ENCODE data around the gene NKX6-2. TPM values are rescaled to one million over a fixed set of nuclear protein-coding genes. Genes with fewer than 3 reads are reported as not detected.
"Not testable (repeated sequence)": the region's sequence is repeated elsewhere in the genome, so short reads cannot be mapped to it uniquely, and the experiment has no call there.

NKX6-2 gene
- polyA plus RNA-seq, 1 donor, result 2.6 TPM

- no peak for DNase-seq (ENCODE audit: low read depth)
Observed at GRCh38 chr10:132755166-132755711, 30.7 kb downstream of the NKX6-2 start.

- DNase-seq (ENCODE audit: low read depth), result no peak
Observed at GRCh38 chr10:132754071-132754470, 31.9 kb downstream of the NKX6-2 start.

- DNase-seq (ENCODE audit: low read depth), result no peak
Observed at GRCh38 chr10:132753596-132753995, 32.4 kb downstream of the NKX6-2 start.

GRCh38 chr10:132752961-132753360 lies 33.0 kb downstream of the NKX6-2 start:
- no peak for DNase-seq (ENCODE audit: low read depth)

- DNase-seq (ENCODE audit: low read depth), result no peak
Observed at GRCh38 chr10:132752378-132752777, 33.6 kb downstream of the NKX6-2 start.

GRCh38 chr10:132750936-132751335 lies 35.0 kb downstream of the NKX6-2 start:
- DNase-seq (ENCODE audit: low read depth), result no peak

GRCh38 chr10:132749371-132749795 lies 36.6 kb downstream of the NKX6-2 start:
- no peak for DNase-seq (ENCODE audit: low read depth)

- no peak for DNase-seq (ENCODE audit: low read depth)
Observed at GRCh38 chr10:132748545-132749370, 37.2 kb downstream of the NKX6-2 start.

GRCh38 chr10:132748135-132748534 lies 37.8 kb downstream of the NKX6-2 start:
- DNase-seq (ENCODE audit: low read depth), result no peak

- no peak for DNase-seq (ENCODE audit: low read depth)
Observed at GRCh38 chr10:132746801-132747625, 38.9 kb downstream of the NKX6-2 start.

GRCh38 chr10:132746386-132746785 lies 39.6 kb downstream of the NKX6-2 start:
- DNase-seq (ENCODE audit: low read depth), result no peak

- no peak for DNase-seq (ENCODE audit: low read depth)
Observed at GRCh38 chr10:132745971-132746370, 40.0 kb downstream of the NKX6-2 start.

GRCh38 chr10:132745511-132745910 lies 40.4 kb downstream of the NKX6-2 start:
- DNase-seq (ENCODE audit: low read depth), result no peak

- DNase-seq (ENCODE audit: low read depth), result no peak
Observed at GRCh38 chr10:132744839-132745238, 41.1 kb downstream of the NKX6-2 start.

GRCh38 chr10:132743925-132744490 lies 41.9 kb downstream of the NKX6-2 start:
- DNase-seq (ENCODE audit: low read depth), result no peak

GRCh38 chr10:132743196-132743924 lies 42.6 kb downstream of the NKX6-2 start:
- not testable (repeated sequence) for DNase-seq (ENCODE audit: low read depth)

- DNase-seq (ENCODE audit: low read depth), result no peak
Observed at GRCh38 chr10:132742837-132743194, 43.1 kb downstream of the NKX6-2 start.

GRCh38 chr10:132742167-132742836 lies 43.6 kb downstream of the NKX6-2 start:
- DNase-seq (ENCODE audit: low read depth), result no peak

GRCh38 chr10:132740588-132740987 lies 45.4 kb downstream of the NKX6-2 start:
- no peak for DNase-seq (ENCODE audit: low read depth)

GRCh38 chr10:132739225-132739613 lies 46.7 kb downstream of the NKX6-2 start:
- no peak for DNase-seq (ENCODE audit: low read depth)

Measured in forelimb muscle (tissue), 1 donor.